ENCODE results near the gene PUS1. TPM values are rescaled to one million over a fixed set of nuclear protein-coding genes. Genes with fewer than 3 reads are reported as not detected.

Gene PUS1
- total RNA-seq, 1 donor, result 13.0 TPM

DNA sequence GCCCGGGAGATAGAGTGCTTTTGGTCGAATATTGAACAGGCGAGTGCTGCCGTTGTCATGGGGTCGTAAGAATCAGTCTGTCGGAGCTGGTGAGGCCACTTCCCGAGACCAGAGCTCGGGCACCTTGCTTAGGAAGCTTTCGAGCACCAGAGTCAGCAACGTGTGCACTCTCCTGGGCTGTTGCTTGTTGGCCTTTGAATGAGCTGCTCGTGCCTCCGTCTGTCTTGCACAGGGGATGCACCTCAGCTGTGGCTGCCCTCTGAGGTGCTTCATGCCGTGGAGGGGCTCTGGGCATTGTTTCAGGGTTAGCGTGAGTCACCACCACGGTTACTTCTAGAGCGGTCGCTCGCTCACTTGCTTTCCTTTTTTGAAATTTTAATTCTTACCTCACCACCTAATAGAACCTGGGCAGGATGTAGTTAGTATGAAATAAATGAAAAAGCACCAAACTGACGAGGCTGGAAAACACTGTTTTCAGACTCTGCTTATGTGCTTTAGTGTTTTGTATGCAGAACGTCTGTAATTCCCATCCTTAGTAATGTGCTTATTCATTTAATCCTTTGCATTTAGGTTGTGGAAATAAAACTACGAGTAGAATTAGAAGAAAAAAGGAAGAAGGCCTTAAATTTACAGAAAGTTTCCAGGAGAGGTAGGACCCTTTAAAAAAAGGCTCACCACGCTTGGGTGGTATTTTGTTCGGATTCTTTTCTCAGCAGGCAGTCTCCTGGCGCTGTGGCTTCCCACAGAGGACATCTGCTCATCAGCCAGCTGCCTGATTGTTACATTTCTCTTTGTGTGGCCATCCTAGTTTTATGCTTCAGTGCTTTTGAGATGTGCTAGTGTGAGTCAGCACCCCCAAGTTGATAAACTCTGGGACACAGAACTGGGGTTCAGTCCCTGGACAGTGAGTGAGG is 61.2 kb downstream of the PUS1 start:
- no peak for DNase-seq (ENCODE audit: low read depth)
- no peak overlapping the region for H3K4me3 ChIP-seq (ENCODE audit: low read depth, low read length)
- TF ChIP-seq, protein P1, sequence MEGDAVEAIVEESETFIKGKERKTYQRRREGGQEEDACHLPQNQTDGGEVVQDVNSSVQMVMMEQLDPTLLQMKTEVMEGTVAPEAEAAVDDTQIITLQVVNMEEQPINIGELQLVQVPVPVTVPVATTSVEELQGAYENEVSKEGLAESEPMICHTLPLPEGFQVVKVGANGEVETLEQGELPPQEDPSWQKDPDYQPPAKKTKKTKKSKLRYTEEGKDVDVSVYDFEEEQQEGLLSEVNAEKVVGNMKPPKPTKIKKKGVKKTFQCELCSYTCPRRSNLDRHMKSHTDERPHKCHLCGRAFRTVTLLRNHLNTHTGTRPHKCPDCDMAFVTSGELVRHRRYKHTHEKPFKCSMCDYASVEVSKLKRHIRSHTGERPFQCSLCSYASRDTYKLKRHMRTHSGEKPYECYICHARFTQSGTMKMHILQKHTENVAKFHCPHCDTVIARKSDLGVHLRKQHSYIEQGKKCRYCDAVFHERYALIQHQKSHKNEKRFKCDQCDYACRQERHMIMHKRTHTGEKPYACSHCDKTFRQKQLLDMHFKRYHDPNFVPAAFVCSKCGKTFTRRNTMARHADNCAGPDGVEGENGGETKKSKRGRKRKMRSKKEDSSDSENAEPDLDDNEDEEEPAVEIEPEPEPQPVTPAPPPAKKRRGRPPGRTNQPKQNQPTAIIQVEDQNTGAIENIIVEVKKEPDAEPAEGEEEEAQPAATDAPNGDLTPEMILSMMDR (IDR thresholded peaks at IDR 0.05; ENCODE audit: insufficient read depth, low read depth, low read length), result no peak

DNA sequence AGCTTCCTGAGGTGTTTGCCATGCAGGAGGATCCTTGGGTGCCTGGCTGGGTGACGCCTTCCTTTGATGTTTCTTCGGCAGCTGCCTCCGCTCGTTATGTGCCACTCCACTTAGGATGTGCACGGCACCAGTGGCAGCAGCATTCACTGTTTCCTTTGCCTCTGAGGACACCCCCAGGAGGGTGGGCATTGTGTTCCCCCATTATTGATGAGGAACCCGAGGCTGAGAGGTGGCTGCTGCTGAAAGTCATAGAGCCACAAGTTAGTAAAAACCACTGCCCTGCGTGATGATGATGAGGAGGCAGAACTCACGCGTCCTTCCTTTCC is 61.9 kb downstream of the PUS1 start:
- DNase-seq (ENCODE audit: low read depth), result no peak
- H3K4me3 ChIP-seq (ENCODE audit: low read depth, low read length), result no peak overlapping the region
- TF ChIP-seq, protein P1 (IDR thresholded peaks at IDR 0.05; ENCODE audit: insufficient read depth, low read depth, low read length), result no peak

DNA sequence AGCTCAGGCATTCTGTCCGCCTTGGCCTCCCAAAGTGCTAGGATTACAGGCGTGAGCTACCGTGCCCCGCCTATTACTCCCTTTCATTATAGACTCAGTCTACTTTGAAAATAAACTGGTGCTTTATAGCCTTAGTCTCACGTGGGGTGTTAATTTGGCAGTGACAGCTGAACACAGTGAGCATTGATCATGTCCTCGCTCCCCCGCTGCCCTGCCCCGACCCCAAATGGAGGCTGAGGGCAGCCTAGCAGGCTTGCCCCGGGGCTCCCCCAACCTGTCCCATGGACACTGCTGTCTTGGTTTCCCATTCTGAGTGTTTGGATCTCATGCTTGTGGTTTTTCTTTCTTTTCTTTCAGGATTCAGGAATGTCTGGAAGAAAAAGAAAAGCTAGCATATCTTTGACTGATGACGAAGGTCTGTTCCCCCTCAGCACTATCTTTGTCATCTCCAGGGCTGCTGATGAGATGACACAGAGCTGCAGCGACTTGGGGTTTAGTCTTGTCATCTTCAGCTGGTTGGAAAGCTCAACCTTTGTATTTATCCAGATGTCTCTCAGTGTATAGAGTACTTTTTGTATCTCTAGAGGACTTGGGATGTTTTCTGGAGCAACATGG is 62.8 kb downstream of the PUS1 start:
- TF ChIP-seq, protein P1 (IDR thresholded peaks at IDR 0.05; ENCODE audit: insufficient read depth, low read depth, low read length), result no peak
- no peak for DNase-seq (ENCODE audit: low read depth)
- no peak overlapping the region for H3K4me3 ChIP-seq (ENCODE audit: low read depth, low read length)

DNA sequence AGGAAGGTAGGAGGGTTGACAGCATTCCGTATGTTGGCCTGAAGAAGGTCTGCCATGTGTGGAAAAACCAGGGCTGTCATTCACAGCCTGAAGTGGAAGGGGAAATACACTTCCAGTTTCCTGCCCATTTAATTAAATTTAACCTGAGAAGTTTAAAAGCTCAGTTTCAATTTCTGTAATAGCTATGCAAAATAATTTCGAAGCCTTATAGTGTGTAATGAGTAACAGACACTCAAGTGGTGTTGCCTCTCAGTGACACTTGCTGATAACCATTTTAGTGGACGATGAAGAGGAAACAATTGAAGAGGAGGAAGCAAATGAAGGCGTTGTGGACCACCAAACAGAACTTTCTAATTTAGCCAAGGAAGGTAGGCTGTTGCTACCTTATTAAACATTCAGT is 65.5 kb downstream of the PUS1 start:
- TF ChIP-seq, protein P1 (IDR thresholded peaks at IDR 0.05; ENCODE audit: insufficient read depth, low read depth, low read length), result no peak
- no peak overlapping the region for H3K4me3 ChIP-seq (ENCODE audit: low read depth, low read length)
- no peak for DNase-seq (ENCODE audit: low read depth)

Small RNA genes lying within 50 kb of the gene (small RNA-seq; reads per million reads assigned to genes)
- gene AC131009.3, result not detected

Other genes with a start within 250 kb of the PUS1 start
- gene SFSWAP, start 218.2 kb upstream of the PUS1 start, total RNA-seq, result 25.8 and 28.5 TPM in 2 replicates
- 8.6 and 13.9 TPM in 2 replicates for gene MMP17, start 100.9 kb upstream of the PUS1 start, total RNA-seq
- gene ULK1, start 34.7 kb upstream of the PUS1 start, total RNA-seq, result 9.3 and 11.7 TPM in 2 replicates
- gene EP400, start 20.7 kb downstream of the PUS1 start, total RNA-seq, result 13.0 and 13.2 TPM in 2 replicates
- 8.2 and 11.3 TPM in 2 replicates for gene DDX51, start 215.0 kb downstream of the PUS1 start, total RNA-seq
- 12.1 and 14.8 TPM in 2 replicates for gene NOC4L, start 215.2 kb downstream of the PUS1 start, total RNA-seq